Smooth muscle cell (in vitro differentiated cells): ENCODE results near the gene RDM1. TPM values are rescaled to one million over a fixed set of nuclear protein-coding genes. Genes with fewer than 3 reads are reported as not detected.

Source experiments
- DNase-seq: peaks from one replicate; lab custom pipeline; 2025; ENCODE audit not compliant: unreplicated experiment; lab: John Stamatoyannopoulos, UW
- H2AFZ ChIP-seq: fragments of 200-600 bp; sonication (generic); 2 replicates; pipeline ENCODE4 v1.6.0; 2016; ENCODE audit warnings: antibody characterized with exemption, low read depth, mild to moderate bottlenecking
- H3F3A ChIP-seq: fragments of 200-600 bp; sonication (generic); 2 replicates; pipeline ENCODE4 v1.6.0; 2017; ENCODE audit warnings: antibody characterized with exemption, low read depth
- H3K27ac ChIP-seq: fragments of 200-600 bp; sonication (generic); 2 replicates; pipeline ENCODE4 v1.5.1; 2016; ENCODE audit warnings: low read depth, mild to moderate bottlenecking
- H3K27me3 ChIP-seq: fragments of 200-600 bp; sonication (generic); 2 replicates; pipeline ENCODE4 v1.6.1; 2016; ENCODE audit warnings: low read depth, mild to moderate bottlenecking
- H3K36me3 ChIP-seq: fragments of 200-600 bp; sonication (generic); 2 replicates; pipeline ENCODE4 v1.5.1; 2016; ENCODE audit warnings: low read depth
- H3K4me1 ChIP-seq: fragments of 200-600 bp; sonication (generic); 2 replicates; pipeline ENCODE4 v1.5.1; 2016; ENCODE audit warnings: low read depth
- H3K4me2 ChIP-seq: fragments of 200-600 bp; sonication (generic); 2 replicates; pipeline ENCODE4 v1.6.0; 2016; ENCODE audit warnings: mild to moderate bottlenecking
- H3K4me3 ChIP-seq: fragments of 200-600 bp; sonication (generic); 2 replicates; pipeline ENCODE4 v1.5.1; 2016; ENCODE audit warnings: mild to moderate bottlenecking
- H3K79me2 ChIP-seq: fragments of 200-600 bp; sonication (generic); 2 replicates; pipeline ENCODE4 v1.6.0; 2016; ENCODE audit warnings: low read depth, mild to moderate bottlenecking
- H3K9ac ChIP-seq: fragments of 200-600 bp; sonication (generic); 2 replicates; pipeline ENCODE4 v1.6.0; 2016; ENCODE audit warnings: low read depth
- H3K9me3 ChIP-seq: fragments of 200-600 bp; sonication (generic); replicated peaks from 2 replicates; pipeline ENCODE4 v1.5.1; 2016; ENCODE audit warnings: low read depth
- H4K20me1 ChIP-seq: fragments of 200-600 bp; sonication (generic); 2 replicates; pipeline ENCODE4 v1.6.0; 2016; ENCODE audit warnings: low read depth
- CTCF ChIP-seq: fragments of 200-600 bp; sonication (generic); IDR thresholded peaks from 2 replicates; pipeline ENCODE4 v1.5.1; 2017; ENCODE audit warnings: borderline replicate concordance, mild to moderate bottlenecking, antibody characterized with exemption; ENCODE audit not compliant: insufficient read depth, poor library complexity, severe bottlenecking
- WGBS: methylation state at CpG from one replicate; pipeline ENCODE4 v1.1.7; 2016; ENCODE audit warnings: low lambda C conversion rate; 5-methylcytosine and 5-hydroxymethylcytosine counted together
- polyA plus RNA-seq: library from polyadenylated mRNA; unstranded; fragments of >200 nt; fragmentation: Nextera tagmentation; extraction: Ambion mirVana; gene quantifications from 2 replicates; pipeline ENCODE4 v1.2.1, GENCODE V29; 2016
- total RNA-seq: library from RNA; depleted of rRNA; stranded (reverse); fragments of >200 nt; gene quantifications from 2 replicates; pipeline ENCODE4 v1.2.3, GENCODE V29; 2014

RDM1 gene
- total and polyA plus RNA-seq, 2 experiments from 2014 or later, result 0.43 TPM; not detected in 1

GRCh38 chr17:35917519-35918213, 12.9 kb downstream of the RDM1 start:
- Histone ChIP-seq H3K4me2 (no peak overlapping the region), H3K27me3 (no peaks in the 10 kb centered on the region), H3K79me2 (no peaks in the 10 kb centered on the region), H3K9me3 (no peaks in the 10 kb centered on the region), H3K27ac (no peak overlapping the region), H4K20me1 (no peaks in the 10 kb centered on the region), H3K4me3 (no peak overlapping the region), H3F3A (no peaks in the 10 kb centered on the region), H3K9ac (no peak overlapping the region), H2AFZ (no peak overlapping the region), H3K4me1 (no peaks in the 10 kb centered on the region), H3K36me3 (no peaks in the 10 kb centered on the region)
- no peak for TF ChIP-seq CTCF
- WGBS, result 97% methylated on average over 29 of the region's 29 CpGs
- no peak for DNase-seq

- Histone ChIP-seq H3K4me3 (no peak overlapping the region), H3K36me3 (no peaks in the 10 kb centered on the region), H3F3A (no peaks in the 10 kb centered on the region), H2AFZ (no peak overlapping the region), H3K9me3 (no peaks in the 10 kb centered on the region), H3K79me2 (no peaks in the 10 kb centered on the region), H3K9ac (no peak overlapping the region), H4K20me1 (no peaks in the 10 kb centered on the region), H3K4me1 (no peaks in the 10 kb centered on the region), H3K4me2 (no peak overlapping the region), H3K27ac (no peak overlapping the region), H3K27me3 (no peaks in the 10 kb centered on the region)
- 83% methylated on average over 3 of the region's 3 CpGs for WGBS
- TF ChIP-seq CTCF, result no peak
- DNase-seq, result no peak
These were observed 15.2 kb downstream of the RDM1 start for GRCh38 chr17:35915153-35915964.

GRCh38 chr17:35914354-35914753, 16.2 kb downstream of the RDM1 start:
- H3K27me3 ChIP-seq, result no peaks in the 10 kb centered on the region
- no peaks in the 10 kb centered on the region for H3K79me2 ChIP-seq
- no peaks in the 10 kb centered on the region for H3K9me3 ChIP-seq
- TF ChIP-seq CTCF, result no peak
- 94% methylated on average over 1 of the region's 1 CpG for WGBS
- no peaks in the 10 kb centered on the region for H3K36me3 ChIP-seq
- H3K4me2 ChIP-seq, result no peak overlapping the region
- H3K4me3 ChIP-seq, result no peak overlapping the region
- no peak overlapping the region for H3K9ac ChIP-seq
- H3K4me1 ChIP-seq, result no peaks in the 10 kb centered on the region
- no peak overlapping the region for H3K27ac ChIP-seq
- DNase-seq, result no peak
- H3F3A ChIP-seq, result no peaks in the 10 kb centered on the region
- no peaks in the 10 kb centered on the region for H4K20me1 ChIP-seq
- no peak overlapping the region for H2AFZ ChIP-seq
